ENCODE data around the gene OR2AE1.

OR2AE1 gene

GRCh38 chr7:99876933-99877332, at the start of gene OR2AE1:
TSS of gene OR2AE1 (minus strand) at chr7:99877033. CDS start at chr7:99877033, 0 bp downstream.
- TF ChIP-seq CTCF (conservative IDR thresholded peaks at IDR 0.05; ENCODE audit: low read length): no peak
- H3K4me3 ChIP-seq (ENCODE audit: low read length): no peak within 1 kb of the TSS
- DNase-seq (ENCODE audit: low read depth): no peak

GRCh38 chr7:99926321-99926720, 49.5 kb upstream of the OR2AE1 start:
- no peak overlapping the region for H3K4me3 ChIP-seq (ENCODE audit: low read length)
- DNase-seq (ENCODE audit: low read depth): no peak
- TF ChIP-seq CTCF (conservative IDR thresholded peaks at IDR 0.05; ENCODE audit: low read length): no peak

- TF ChIP-seq CTCF (conservative IDR thresholded peaks at IDR 0.05; ENCODE audit: low read length): no peak
- H3K4me3 ChIP-seq (ENCODE audit: low read length): no peak overlapping the region
Measured at GRCh38 chr7:99923200-99923599, 46.4 kb upstream of the OR2AE1 start.

GRCh38 chr7:99920149-99920548, 43.3 kb upstream of the OR2AE1 start:
- TF ChIP-seq CTCF (conservative IDR thresholded peaks at IDR 0.05; ENCODE audit: low read length): no peak
- DNase-seq (ENCODE audit: low read depth): no peak
- peak overlapping the region; percentile 89 for H3K4me3 ChIP-seq (ENCODE audit: low read length)

More at GRCh38 chr7:99923200-99923599, 46.4 kb upstream of the OR2AE1 start:
- DNase-seq (ENCODE audit: low read depth): no peak

GRCh38 chr7:99919814-99920112, 42.9 kb upstream of the OR2AE1 start:
- H3K4me3 ChIP-seq (ENCODE audit: low read length): peak overlapping the region; percentile 89
- DNase-seq (ENCODE audit: low read depth): no peak
- TF ChIP-seq CTCF (conservative IDR thresholded peaks at IDR 0.05; ENCODE audit: low read length): no peak

GRCh38 chr7:99918959-99919813, 42.4 kb upstream of the OR2AE1 start, which contains the start of gene TRIM4:
TSS of gene TRIM4 (minus strand) at chr7:99919530. CDS start at chr7:99919401, 129 bp downstream.
- peak; percentile 93 for DNase-seq (ENCODE audit: low read depth)
- TF ChIP-seq CTCF (conservative IDR thresholded peaks at IDR 0.05; ENCODE audit: low read length): 0 out of 2 replicates have a peak, but pooled peaks have one; percentile 1
- H3K4me3 ChIP-seq (ENCODE audit: low read length): peak within 1 kb of the TSS; percentile 89

GRCh38 chr7:99910976-99911375, 34.1 kb upstream of the OR2AE1 start:
- TF ChIP-seq CTCF (conservative IDR thresholded peaks at IDR 0.05; ENCODE audit: low read length): no peak
- no peak overlapping the region for H3K4me3 ChIP-seq (ENCODE audit: low read length)
- no peak for DNase-seq (ENCODE audit: low read depth)

All from AG10803 (cell line).